H1 (cell line): ENCODE measurements around the gene MNAT1. TPM values are rescaled to one million over a fixed set of nuclear protein-coding genes. Genes with fewer than 3 reads are reported as not detected.

Experiments used
- CTCF ChIA-PET: fragments of 300-600 bp; sonication (Branson Sonifier 250); formaldehyde crosslinking; loops from one replicate; lab custom pipeline; 2021; ENCODE audit not compliant: partially characterized antibody; lab: Charles Lee
- POLR2A ChIA-PET: fragments of 300-600 bp; sonication (Branson Sonifier 250); formaldehyde crosslinking; loops from one replicate; lab custom pipeline; 2021; ENCODE audit warnings: inconsistent platforms; ENCODE audit not compliant: partially characterized antibody; lab: Charles Lee
- DNase-seq, 2 experiments: peaks; one replicate each; pipeline versions ENCODE4 v3.0.0 to v3.0.0-alpha.2; 2010 to 2022; ENCODE audit warnings: low spot score in 2 of 2, low read depth in 1 of 2, mixed read lengths in 1 of 2
- FAIRE-seq: peaks from 2 replicates; lab custom pipeline; 2011; peaks lifted over from hg19 to GRCh38; lab: Jason Lieb, UNC
- H2AFZ ChIP-seq: 2 replicates; pipeline ENCODE4 v1.8.1; 2012; ENCODE audit warnings: low read length, inconsistent platforms
- H2AK5ac ChIP-seq: 2 replicates; pipeline ENCODE4 v1.6.1; 2013; ENCODE audit warnings: low read depth, low read length
- H2BK120ac ChIP-seq: replicated peaks from 2 replicates; pipeline ENCODE3; 2013; ENCODE audit warnings: low read depth, low read length, inconsistent platforms
- H2BK12ac ChIP-seq: 2 replicates; pipeline ENCODE4 v1.6.1; 2013; ENCODE audit warnings: low read depth, low read length
- H2BK15ac ChIP-seq: 2 replicates; pipeline ENCODE4 v1.6.1; 2013; ENCODE audit warnings: low read length
- H2BK20ac ChIP-seq: 2 replicates; pipeline ENCODE4 v1.6.1; 2013; ENCODE audit warnings: low read length
- H2BK5ac ChIP-seq: 2 replicates; pipeline ENCODE4 v1.6.1; 2013; ENCODE audit warnings: low read depth, low read length
- H3K14ac ChIP-seq: 2 replicates; pipeline ENCODE4 v1.6.1; 2013; ENCODE audit warnings: inconsistent platforms; ENCODE audit not compliant: insufficient read length
- H3K18ac ChIP-seq: 2 replicates; pipeline ENCODE4 v1.6.1; 2013; ENCODE audit warnings: low read length; ENCODE audit errors: extremely low read depth
- H3K23ac ChIP-seq: 2 replicates; pipeline ENCODE4 v1.6.1; 2013; ENCODE audit warnings: inconsistent platforms; ENCODE audit not compliant: insufficient read length
- H3K23me2 ChIP-seq: 2 replicates; pipeline ENCODE4 v1.6.1; 2013; ENCODE audit warnings: low read depth, low read length
- H3K27ac ChIP-seq: 2 replicates; pipeline ENCODE4 v1.6.1; 2011; ENCODE audit warnings: low read depth, low read length, inconsistent platforms
- H3K27me3 ChIP-seq, 4 experiments: replicated peaks in 1 of 4; 1 replicate in 1 of 4; 2 replicates in 3 of 4; pipeline versions ENCODE4 v1.6.1 to v1.8.1; 2011 to 2013; ENCODE audit warnings: low read length in 3 of 4, mild to moderate bottlenecking in 3 of 4, inconsistent platforms in 2 of 4, mixed read lengths in 2 of 4, moderate library complexity in 1 of 4; ENCODE audit not compliant: control insufficient read depth in 3 of 4, insufficient read depth in 3 of 4; ENCODE audit errors: extremely low read depth in 1 of 4
- H3K36me3 ChIP-seq, 4 experiments: 2 replicates each; pipeline versions ENCODE4 v1.6.1 to v1.8.1; 2011 to 2013; ENCODE audit warnings: mild to moderate bottlenecking in 4 of 4, low read length in 3 of 4, moderate library complexity in 2 of 4, control low read depth in 1 of 4, inconsistent platforms in 1 of 4; ENCODE audit not compliant: insufficient read depth in 4 of 4, control insufficient read depth in 2 of 4
- H3K4ac ChIP-seq: replicated peaks from 2 replicates; pipeline ENCODE3; 2013; ENCODE audit warnings: low read length, low read depth, mixed read lengths, inconsistent platforms; ENCODE audit not compliant: insufficient read length
- H3K4me1 ChIP-seq, 4 experiments: replicated peaks in 1 of 4; 1 replicate in 1 of 4; 2 replicates in 3 of 4; pipeline versions ENCODE4 v1.6.1 to v1.8.1; 2011 to 2013; ENCODE audit warnings: low read length in 3 of 4, inconsistent platforms in 2 of 4, mixed read lengths in 1 of 4; ENCODE audit not compliant: insufficient read depth in 4 of 4, control insufficient read depth in 3 of 4
- H3K4me2 ChIP-seq, 2 experiments: 2 replicates each; pipeline versions ENCODE4 v1.6.1 to v1.8.1; 2011 to 2013; ENCODE audit warnings: low read depth in 2 of 2, low read length in 2 of 2, control low read depth in 1 of 2, inconsistent platforms in 1 of 2, mild to moderate bottlenecking in 1 of 2; ENCODE audit not compliant: insufficient read depth in 1 of 2
- H3K4me3 ChIP-seq, 4 experiments: fragments of 200-600, 300-600 bp in 1 of 4; sonication (generic), shearing (Covaris generic), sonication (Bioruptor Twin) in 1 of 4; 2 replicates each; pipeline versions ENCODE4 v1.5.1 to v1.8.1; 2011 to 2016; ENCODE audit warnings: low read length in 4 of 4, low read depth in 3 of 4, control low read depth in 2 of 4, inconsistent platforms in 2 of 4, mild to moderate bottlenecking in 2 of 4, mixed read lengths in 1 of 4, moderate library complexity in 1 of 4; ENCODE audit not compliant: insufficient read depth in 2 of 4; ENCODE audit errors: extremely low read depth in 1 of 4
- H3K56ac ChIP-seq: replicated peaks from 2 replicates; pipeline ENCODE3; 2013; ENCODE audit warnings: low read depth, mild to moderate bottlenecking, mixed read lengths, low read length, inconsistent platforms; ENCODE audit not compliant: insufficient read length
- H3K79me1 ChIP-seq: 2 replicates; pipeline ENCODE4 v1.6.1; 2013; ENCODE audit warnings: low read depth, low read length, control low read depth
- H3K79me2 ChIP-seq, 2 experiments: 2 replicates each; pipeline versions ENCODE4 v1.6.1 to v1.8.1; 2012 to 2013; ENCODE audit warnings: low read length in 2 of 2, mild to moderate bottlenecking in 2 of 2, inconsistent platforms in 1 of 2; ENCODE audit not compliant: insufficient read depth in 2 of 2, control insufficient read depth in 1 of 2
- H3K9ac ChIP-seq, 4 experiments: replicated peaks in 1 of 4; 1 replicate in 1 of 4; 2 replicates in 3 of 4; pipeline versions ENCODE4 v1.6.1 to v1.8.1; 2011 to 2013; ENCODE audit warnings: low read depth in 3 of 4, low read length in 3 of 4, control low read depth in 2 of 4, mild to moderate bottlenecking in 2 of 4, moderate library complexity in 2 of 4, inconsistent platforms in 1 of 4; ENCODE audit errors: extremely low read depth in 1 of 4
- H3K9me3 ChIP-seq, 2 experiments: 2 replicates each; pipeline versions ENCODE4 v1.6.1 to v1.8.1; 2012 to 2013; ENCODE audit warnings: mild to moderate bottlenecking in 2 of 2, moderate library complexity in 2 of 2, control low read depth in 1 of 2, inconsistent platforms in 1 of 2, low read depth in 1 of 2, low read length in 1 of 2, mixed read lengths in 1 of 2; ENCODE audit not compliant: insufficient read depth in 2 of 2
- H4K20me1 ChIP-seq, 2 experiments: replicated peaks in 1 of 2; 2 replicates each; pipeline versions ENCODE3 to v1.8.1; 2011 to 2013; ENCODE audit warnings: inconsistent platforms in 2 of 2, low read length in 2 of 2, mild to moderate bottlenecking in 1 of 2; ENCODE audit not compliant: insufficient read depth in 2 of 2, control insufficient read depth in 1 of 2
- H4K5ac ChIP-seq: 2 replicates; pipeline ENCODE4 v1.6.1; 2013; ENCODE audit warnings: low read length, low read depth, mixed read lengths, inconsistent platforms; ENCODE audit not compliant: insufficient read length
- H4K8ac ChIP-seq: 2 replicates; pipeline ENCODE4 v1.8.0; 2013; ENCODE audit warnings: mild to moderate bottlenecking, moderate library complexity, low read length, inconsistent platforms; ENCODE audit not compliant: insufficient read depth; ENCODE audit errors: extremely low read depth
- H4K91ac ChIP-seq: replicated peaks from 2 replicates; pipeline ENCODE3; 2013; ENCODE audit warnings: low read length, mixed read lengths, inconsistent platforms; ENCODE audit not compliant: insufficient read length
- CBX8 ChIP-seq: fragments of 300-800, 300-1000 bp; sonication (generic); IDR thresholded peaks from 2 replicates; pipeline ENCODE4 v1.7.1; 2016; ENCODE audit warnings: low read depth, low read length, borderline replicate concordance
- CEBPB ChIP-seq: IDR thresholded peaks from 2 replicates; pipeline ENCODE4 v1.6.1; 2012; ENCODE audit warnings: low read depth, low read length
- CHD2 ChIP-seq: IDR thresholded peaks from 2 replicates; pipeline ENCODE4 v1.6.1; 2012; ENCODE audit warnings: low read length, improper control_type of control experiment
- CTBP2 ChIP-seq: IDR thresholded peaks from 2 replicates; pipeline ENCODE4 v1.7.0; 2011; ENCODE audit warnings: borderline replicate concordance, mild to moderate bottlenecking, moderate library complexity, mixed read lengths, low read length; ENCODE audit not compliant: insufficient read depth, insufficient read length
- HDAC2 ChIP-seq, 2 experiments: fragments of 300-600 bp in 1 of 2; sonication (generic) in 1 of 2; IDR thresholded peaks; 2 replicates each; pipeline ENCODE4 v1.6.1; 2011 to 2012; ENCODE audit warnings: low read depth in 2 of 2, low read length in 2 of 2, mild to moderate bottlenecking in 2 of 2, moderate library complexity in 2 of 2, borderline replicate concordance in 1 of 2, inconsistent platforms in 1 of 2
- HDAC6 ChIP-seq: IDR thresholded peaks from one replicate; pipeline ENCODE4 v1.7.1; 2012; ENCODE audit warnings: low read depth, mild to moderate bottlenecking, inconsistent platforms, low read length, moderate library complexity
- JUND ChIP-seq: IDR thresholded peaks from 2 replicates; pipeline ENCODE4 v1.6.1; 2011; ENCODE audit warnings: mild to moderate bottlenecking, improper control_type of control experiment, low read length
- NRF1 ChIP-seq: IDR thresholded peaks from 2 replicates; pipeline ENCODE4 v1.6.1; 2011; ENCODE audit warnings: mild to moderate bottlenecking, low read depth, low read length, improper control_type of control experiment
- PHF8 ChIP-seq: fragments of 200-600 bp; sonication (generic); conservative IDR thresholded peaks from 2 replicates; pipeline ENCODE4 v1.7.1; 2012; ENCODE audit warnings: low read depth, mild to moderate bottlenecking, inconsistent platforms, low read length, moderate library complexity
- POLR2A ChIP-seq, 2 experiments: IDR thresholded peaks; 1 replicate in 1 of 2; 2 replicates in 1 of 2; pipeline ENCODE4 v1.6.1; 2011; ENCODE audit warnings: low read depth in 2 of 2, low read length in 2 of 2, mild to moderate bottlenecking in 2 of 2; ENCODE audit errors: control extremely low read depth in 1 of 2
- POLR2AphosphoS5 ChIP-seq: IDR thresholded peaks from 2 replicates; pipeline ENCODE4 v1.6.1; 2011; ENCODE audit warnings: low read depth, low read length
- RBBP5 ChIP-seq: IDR thresholded peaks from 2 replicates; pipeline ENCODE4 v1.7.1; 2012; ENCODE audit warnings: low read depth, mild to moderate bottlenecking, inconsistent platforms, low read length, moderate library complexity, borderline replicate concordance
- RFX5 ChIP-seq: IDR thresholded peaks from 2 replicates; pipeline ENCODE4 v1.6.1; 2011; ENCODE audit warnings: low read depth, low read length, improper control_type of control experiment, borderline replicate concordance
- SIRT6 ChIP-seq: IDR thresholded peaks from one replicate; pipeline ENCODE4 v1.7.1; 2012; ENCODE audit warnings: low read length, inconsistent platforms
- SP4 ChIP-seq: IDR thresholded peaks from 2 replicates; pipeline ENCODE4 v1.6.1; 2012; ENCODE audit warnings: low read length, inconsistent platforms
- YY1 ChIP-seq: IDR thresholded peaks from 2 replicates; pipeline ENCODE4 v1.6.1; 2011; ENCODE audit warnings: low read depth, mild to moderate bottlenecking, low read length
- WGBS, 2 experiments: shearing (Covaris generic) in 1 of 2; methylation state at CpG; one replicate each; pipeline versions ENCODE4 v1.1.6 to v1.1.7; 2013 to 2015; ENCODE audit warnings: low lambda C conversion rate in 2 of 2, mixed read lengths in 2 of 2, inconsistent platforms in 1 of 2, low coverage in 1 of 2, missing lambda C conversion rate in 1 of 2; ENCODE audit not compliant: insufficient replicate concordance in 2 of 2, insufficient coverage in 1 of 2, insufficient read length in 1 of 2; ENCODE audit errors: extremely low coverage in 1 of 2, missing lambda C conversion rate in 1 of 2; 5-methylcytosine and 5-hydroxymethylcytosine counted together
- polyA plus RNA-seq, 7 experiments: library from polyadenylated mRNA; depleted of rRNA in 3 of 7; stranded (reverse) in 5 of 7; unstranded in 2 of 7; fragments of >200 nt in 5 of 7; fragments of 200-250 nt in 2 of 7; gene quantifications; 1 replicate in 5 of 7; 2 replicates in 1 of 7; 4 replicates in 1 of 7; pipeline versions ENCODE4 v1.2.1 to v1.2.3, GENCODE V29; 2011 to 2013; ENCODE audit warnings: missing spikeins in 2 of 7, mixed read lengths in 2 of 7
- total RNA-seq: library from RNA; stranded (reverse); fragmentation: NEBNext Ultra II Directional; extraction: Animal tissue kit (Norgen Biotek cat#: 25700); gene quantifications from 2 replicates; pipeline ENCODE4 v1.2.1, GENCODE V29; 2021

Gene MNAT1
- total and polyA plus RNA-seq, 2 of the 8 experiments (the other 6 are each of a cell fraction or from before 2014, with no cell fraction given): 34.7 to 52.1 TPM

- Histone ChIP-seq H3K23ac (no peak overlapping the region), H3K36me3 (no peaks in the 10 kb centered on the region), H4K20me1 (no peaks in the 10 kb centered on the region), H3K9ac (no peak overlapping the region), H3K4me1 (no peaks in the 10 kb centered on the region), H3K27ac (no peak overlapping the region), H3K9me3 (no peaks in the 10 kb centered on the region), H3K23me2 (no peaks in the 10 kb centered on the region; the same call in 1 of the 2 replicates), H4K8ac (no peak overlapping the region), H4K91ac (no peak overlapping the region), H2BK15ac (no peak overlapping the region), H4K5ac (no peak overlapping the region), H2AK5ac (no peak overlapping the region), H3K27me3 (no peaks in the 10 kb centered on the region), H3K4ac (no peak overlapping the region), H3K4me2 (no peak overlapping the region), H3K56ac (no peak overlapping the region), H2BK120ac (no peak overlapping the region), H2BK12ac (no peak overlapping the region), H2BK5ac (no peak overlapping the region), H3K4me3 (no peak overlapping the region), H2BK20ac (no peak overlapping the region), H3K79me1 (no peaks in the 10 kb centered on the region), H3K79me2 (no peaks in the 10 kb centered on the region), H3K14ac (no peak overlapping the region), H3K18ac (no peak overlapping the region), H2AFZ (no peak overlapping the region)
- WGBS, 2 experiments: 95% methylated on average over 11 of the region's 11 CpGs; no CpG with 5 or more reads in 1 of the 2 experiments
- DNase-seq (peak in 1 of 2 experiments; percentile 43), FAIRE-seq (no peak)
- POLR2A ChIA-PET: no interaction called here
- CTCF ChIA-PET: interaction anchor here (0.6 kb wide), 1 partner anchor 193 kb away, joined by 3 read pairs; no protein-coding TSS in a partner anchor
- TF ChIP-seq HDAC6 (no peak), PHF8 (no peak), HDAC2 (IDR thresholded peaks at IDR 0.05; ENCODE audit: borderline replicate concordance in 1 of 2, low read depth in 2 of 2, low read length in 2 of 2) (no peak), POLR2AphosphoS5 (no peak), POLR2A (IDR thresholded peaks at IDR 0.05; ENCODE audit: control extremely low read depth in 1 of 2, low read depth in 2 of 2, low read length in 2 of 2) (no peak), CBX8 (no peak), RBBP5 (no peak), YY1 (no peak), JUND (no peak), NRF1 (no peak), CEBPB (no peak), CHD2 (no peak), SP4 (no peak), RFX5 (no peak), SIRT6 (no peak), CTBP2 (no peak)
Observed at GRCh38 chr14:60839657-60840056, 105.1 kb downstream of the MNAT1 start.
